Measurements from ENCODE around the gene LDLR.
"Not testable (repeated sequence)": the region's sequence is repeated elsewhere in the genome, so short reads cannot be mapped to it uniquely, and the experiment has no call there.

LDLR gene

GRCh38 chr19:11176466-11177193 is 87.4 kb downstream of the LDLR start:
- DNase-seq = no peak

GRCh38 chr19:11177592-11177991 is 88.3 kb downstream of the LDLR start:
- no peak for DNase-seq

- DNase-seq = not testable (repeated sequence)
These were observed 89.8 kb downstream of the LDLR start for GRCh38 chr19:11179145-11179465.

GRCh38 chr19:11179716-11180297 is 90.5 kb downstream of the LDLR start:
- no peak for DNase-seq

- DNase-seq = no peak
These were observed 91.1 kb downstream of the LDLR start for GRCh38 chr19:11180346-11180745.

- not testable (repeated sequence) for DNase-seq
These were observed 91.7 kb downstream of the LDLR start for GRCh38 chr19:11180975-11181374.

- DNase-seq = no peak
These were observed 92.2 kb downstream of the LDLR start for GRCh38 chr19:11181488-11181887.
